HFF-Myc (cell line): ENCODE results near the gene SERPINB10.

Source experiments
- DNase-seq: peaks from one replicate; pipeline ENCODE4 v3.0.0-alpha.2; 2011; ENCODE audit warnings: low read depth; ENCODE audit errors: extremely low read depth
- H3K4me3 ChIP-seq: replicated peaks from 2 replicates; pipeline ENCODE4 v1.5.1; 2011; ENCODE audit warnings: low read depth, mild to moderate bottlenecking, control low read depth, low read length
- TF ChIP-seq, protein P1 (sequence below): IDR thresholded peaks from 2 replicates; pipeline ENCODE4 v1.5.1; 2012; ENCODE audit warnings: mild to moderate bottlenecking, low read depth, low read length, control low read depth; ENCODE audit errors: missing control alignments

Gene SERPINB10

DNA sequence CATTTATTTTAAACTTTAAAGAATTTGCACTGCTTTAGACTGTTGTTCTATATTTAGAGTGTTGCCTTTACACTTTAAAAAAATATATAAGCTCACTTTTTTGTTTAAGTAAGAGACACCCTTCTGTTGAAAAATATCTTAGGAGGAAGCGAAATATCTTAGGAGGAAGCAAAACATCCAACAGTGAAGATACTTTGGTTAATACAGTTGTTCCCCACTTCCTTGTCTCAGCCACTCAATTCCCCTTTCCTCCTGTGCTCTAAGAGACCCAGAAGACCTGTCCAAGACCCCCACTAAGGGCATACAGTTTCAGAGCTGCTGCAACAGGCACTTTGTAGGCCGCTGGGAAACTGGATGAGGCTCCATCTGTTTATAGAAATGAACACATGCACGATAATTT lies 67.9 kb downstream of the SERPINB10 start:
- H3K4me3 ChIP-seq = no peak overlapping the region
- DNase-seq = no peak
- TF ChIP-seq, protein P1, sequence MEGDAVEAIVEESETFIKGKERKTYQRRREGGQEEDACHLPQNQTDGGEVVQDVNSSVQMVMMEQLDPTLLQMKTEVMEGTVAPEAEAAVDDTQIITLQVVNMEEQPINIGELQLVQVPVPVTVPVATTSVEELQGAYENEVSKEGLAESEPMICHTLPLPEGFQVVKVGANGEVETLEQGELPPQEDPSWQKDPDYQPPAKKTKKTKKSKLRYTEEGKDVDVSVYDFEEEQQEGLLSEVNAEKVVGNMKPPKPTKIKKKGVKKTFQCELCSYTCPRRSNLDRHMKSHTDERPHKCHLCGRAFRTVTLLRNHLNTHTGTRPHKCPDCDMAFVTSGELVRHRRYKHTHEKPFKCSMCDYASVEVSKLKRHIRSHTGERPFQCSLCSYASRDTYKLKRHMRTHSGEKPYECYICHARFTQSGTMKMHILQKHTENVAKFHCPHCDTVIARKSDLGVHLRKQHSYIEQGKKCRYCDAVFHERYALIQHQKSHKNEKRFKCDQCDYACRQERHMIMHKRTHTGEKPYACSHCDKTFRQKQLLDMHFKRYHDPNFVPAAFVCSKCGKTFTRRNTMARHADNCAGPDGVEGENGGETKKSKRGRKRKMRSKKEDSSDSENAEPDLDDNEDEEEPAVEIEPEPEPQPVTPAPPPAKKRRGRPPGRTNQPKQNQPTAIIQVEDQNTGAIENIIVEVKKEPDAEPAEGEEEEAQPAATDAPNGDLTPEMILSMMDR = no peak

DNA sequence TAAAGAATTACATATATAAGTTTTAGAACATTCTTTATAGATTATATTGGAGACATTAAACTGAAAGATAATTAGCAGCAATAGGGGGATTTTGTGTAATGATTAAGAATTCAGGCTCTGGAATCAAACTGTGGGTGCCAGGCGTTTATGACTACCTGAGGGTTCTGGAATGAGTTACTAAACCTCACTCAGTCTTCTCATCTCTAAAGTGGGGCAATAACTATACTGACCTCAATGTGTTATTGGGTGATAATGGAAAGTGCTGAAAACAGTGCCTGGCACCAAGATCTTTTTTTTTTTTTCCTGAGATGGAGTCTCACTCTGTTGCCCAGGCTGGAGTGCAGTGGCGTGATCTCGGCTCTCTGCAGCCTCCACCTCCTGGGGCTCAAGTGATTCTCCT lies 69.3 kb downstream of the SERPINB10 start:
- TF ChIP-seq, protein P1 = no peak
- H3K4me3 ChIP-seq = no peak overlapping the region
- no peak for DNase-seq

DNA sequence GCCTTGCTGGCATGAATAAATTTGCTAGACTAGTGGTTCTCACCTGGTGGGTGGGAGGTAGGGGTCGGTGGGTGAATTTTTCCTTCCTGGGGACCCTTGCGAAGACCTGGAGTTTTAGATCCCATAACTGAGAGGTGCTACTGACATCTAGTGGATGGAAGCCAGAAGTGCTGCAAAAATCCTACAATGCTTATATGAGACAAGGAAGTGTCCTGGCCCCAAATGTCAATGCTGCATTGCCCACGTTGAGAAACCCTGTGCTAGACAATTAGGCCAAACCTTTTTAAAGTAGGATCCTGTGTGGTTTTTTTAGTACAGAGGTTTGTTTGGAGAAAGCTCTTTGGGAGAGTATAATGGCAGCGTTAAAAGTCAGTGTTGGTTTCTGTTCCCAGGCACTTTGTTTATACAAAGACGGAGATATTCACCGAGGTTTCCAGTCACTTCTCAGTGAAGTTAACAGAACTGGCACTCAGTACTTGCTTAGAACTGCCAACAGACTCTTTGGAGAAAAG lies 71.7 kb downstream of the SERPINB10 start:
- TF ChIP-seq, protein P1 = peak; percentile 86
- peak; percentile 52 for DNase-seq
- H3K4me3 ChIP-seq = no peak overlapping the region

DNA sequence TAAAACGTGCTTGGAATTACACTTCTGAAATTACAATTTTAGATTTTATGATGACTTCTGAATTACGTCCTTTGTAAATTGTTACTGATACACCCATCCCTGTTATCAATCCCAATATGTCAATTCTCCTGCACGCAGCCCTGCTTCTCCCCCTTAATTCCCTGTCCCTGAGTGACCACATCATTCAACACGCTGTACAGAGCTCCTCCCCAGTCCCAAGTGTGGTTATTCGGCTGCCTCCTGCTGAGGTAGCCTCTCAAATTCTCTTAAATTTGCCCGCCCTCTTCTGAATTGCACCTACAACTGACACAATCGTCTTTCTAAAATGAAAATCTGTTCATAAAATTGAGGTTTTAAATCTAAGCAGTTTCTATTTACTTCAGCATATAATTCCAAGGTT lies 72.3 kb downstream of the SERPINB10 start:
- no peak for DNase-seq
- no peak overlapping the region for H3K4me3 ChIP-seq
- TF ChIP-seq, protein P1 = no peak

DNA sequence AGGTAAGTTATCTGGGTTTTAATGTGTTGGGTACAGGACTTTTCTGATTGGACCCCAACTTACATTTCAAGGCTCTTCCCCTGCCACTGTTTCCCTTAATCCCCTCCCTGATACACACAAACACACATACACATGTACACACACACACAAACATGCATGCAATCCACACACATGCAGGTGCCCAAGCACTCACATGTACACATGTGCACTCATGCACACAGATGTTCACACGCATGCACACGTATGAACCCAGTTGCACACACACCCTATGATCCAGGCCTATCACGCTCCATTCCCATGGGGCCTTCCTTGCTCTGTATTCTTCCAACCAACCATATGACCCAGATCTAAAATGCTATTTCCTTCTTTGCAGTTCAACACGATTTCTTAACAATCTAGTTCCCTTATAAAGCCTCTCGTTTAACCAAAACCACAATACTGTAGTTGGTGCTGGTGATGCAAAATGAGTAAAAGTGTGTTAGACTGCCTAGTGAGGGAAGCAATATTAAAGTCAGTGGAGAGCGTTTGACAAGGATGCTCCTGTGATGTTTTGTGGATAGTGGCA lies 73.2 kb downstream of the SERPINB10 start:
- H3K4me3 ChIP-seq = no peak overlapping the region
- TF ChIP-seq, protein P1 = no peak
- DNase-seq = no peak

DNA sequence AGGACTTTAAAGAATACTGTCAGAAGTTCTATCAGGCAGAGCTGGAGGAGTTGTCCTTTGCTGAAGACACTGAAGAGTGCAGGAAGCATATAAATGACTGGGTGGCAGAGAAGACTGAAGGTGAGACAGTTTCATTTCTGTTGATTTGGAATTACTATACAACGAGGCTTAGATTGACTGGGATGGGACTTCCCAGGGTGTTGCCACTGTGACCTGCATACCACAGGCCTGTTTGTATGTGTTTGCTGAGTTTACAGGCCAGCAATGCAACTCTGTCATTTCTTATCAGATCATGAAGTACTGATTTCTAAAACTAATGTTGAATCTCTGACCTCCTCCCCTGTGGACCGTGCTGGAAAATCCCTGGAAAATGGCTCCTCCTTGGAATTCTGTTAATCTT lies 74.0 kb downstream of the SERPINB10 start:
- DNase-seq = no peak
- TF ChIP-seq, protein P1 = no peak
- H3K4me3 ChIP-seq = no peak overlapping the region

DNA sequence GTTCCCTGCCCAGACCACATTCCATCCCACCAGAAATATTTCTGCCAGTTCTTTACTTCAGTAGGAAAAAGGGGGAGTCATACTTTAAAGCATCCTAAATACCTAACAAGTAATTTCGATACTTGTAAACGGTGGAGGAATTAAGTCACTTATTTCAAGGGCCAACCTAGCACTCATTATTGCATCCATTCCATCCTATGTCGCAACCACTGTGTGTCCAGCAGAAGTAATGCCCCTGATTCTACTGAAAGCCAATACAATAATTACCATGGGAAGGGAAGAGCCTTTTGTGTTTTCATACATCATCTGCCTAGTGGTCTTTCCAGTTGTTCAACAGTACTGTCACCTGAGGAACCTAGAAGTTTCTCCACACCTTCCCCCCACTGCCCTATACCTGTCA lies 74.6 kb downstream of the SERPINB10 start:
- DNase-seq = no peak
- TF ChIP-seq, protein P1 = no peak
- H3K4me3 ChIP-seq = no peak overlapping the region
